GM12864 (cell line): ENCODE results near the gene KRT28.

Source experiments
- DNase-seq: peaks from one replicate; pipeline ENCODE4 v3.0.0-alpha.2; 2011; ENCODE audit warnings: low read depth
- H3K4me3 ChIP-seq: 2 replicates; pipeline ENCODE4 v1.5.1; 2011; ENCODE audit warnings: mild to moderate bottlenecking, low read depth, low read length, control low read depth
- TF ChIP-seq, protein P1 (sequence below): IDR thresholded peaks from 2 replicates; pipeline ENCODE4 v1.5.1; 2011; ENCODE audit warnings: low read depth, mild to moderate bottlenecking, moderate library complexity, low read length, control low read depth, inconsistent platforms; ENCODE audit errors: missing control alignments

KRT28 gene

GRCh38 chr17:40836020-40836419 is 36.3 kb upstream of the KRT28 start:
- TF ChIP-seq, protein P1, sequence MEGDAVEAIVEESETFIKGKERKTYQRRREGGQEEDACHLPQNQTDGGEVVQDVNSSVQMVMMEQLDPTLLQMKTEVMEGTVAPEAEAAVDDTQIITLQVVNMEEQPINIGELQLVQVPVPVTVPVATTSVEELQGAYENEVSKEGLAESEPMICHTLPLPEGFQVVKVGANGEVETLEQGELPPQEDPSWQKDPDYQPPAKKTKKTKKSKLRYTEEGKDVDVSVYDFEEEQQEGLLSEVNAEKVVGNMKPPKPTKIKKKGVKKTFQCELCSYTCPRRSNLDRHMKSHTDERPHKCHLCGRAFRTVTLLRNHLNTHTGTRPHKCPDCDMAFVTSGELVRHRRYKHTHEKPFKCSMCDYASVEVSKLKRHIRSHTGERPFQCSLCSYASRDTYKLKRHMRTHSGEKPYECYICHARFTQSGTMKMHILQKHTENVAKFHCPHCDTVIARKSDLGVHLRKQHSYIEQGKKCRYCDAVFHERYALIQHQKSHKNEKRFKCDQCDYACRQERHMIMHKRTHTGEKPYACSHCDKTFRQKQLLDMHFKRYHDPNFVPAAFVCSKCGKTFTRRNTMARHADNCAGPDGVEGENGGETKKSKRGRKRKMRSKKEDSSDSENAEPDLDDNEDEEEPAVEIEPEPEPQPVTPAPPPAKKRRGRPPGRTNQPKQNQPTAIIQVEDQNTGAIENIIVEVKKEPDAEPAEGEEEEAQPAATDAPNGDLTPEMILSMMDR, result no peak
- H3K4me3 ChIP-seq, result no peak overlapping the region
- DNase-seq, result no peak

DNA sequence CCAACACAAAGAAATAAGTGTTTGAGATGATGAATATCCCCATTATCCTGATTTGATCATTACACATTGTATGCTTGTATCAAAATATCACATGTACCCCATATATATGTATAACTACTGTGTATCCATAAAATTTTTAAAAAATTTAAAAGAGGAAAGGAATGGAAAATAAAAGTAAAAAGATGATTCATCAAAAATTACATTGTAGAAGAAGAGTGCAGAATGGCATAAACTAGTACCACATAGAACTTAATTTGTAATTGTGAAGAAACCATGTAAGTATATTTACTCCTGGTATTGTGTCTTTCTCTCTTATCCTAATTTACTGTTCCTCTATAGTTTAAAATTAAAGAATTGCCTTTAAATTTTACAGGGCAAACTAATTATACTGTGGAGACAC is 34.1 kb upstream of the KRT28 start:
- no peak overlapping the region for H3K4me3 ChIP-seq
- TF ChIP-seq, protein P1, result no peak
- no peak for DNase-seq

DNA sequence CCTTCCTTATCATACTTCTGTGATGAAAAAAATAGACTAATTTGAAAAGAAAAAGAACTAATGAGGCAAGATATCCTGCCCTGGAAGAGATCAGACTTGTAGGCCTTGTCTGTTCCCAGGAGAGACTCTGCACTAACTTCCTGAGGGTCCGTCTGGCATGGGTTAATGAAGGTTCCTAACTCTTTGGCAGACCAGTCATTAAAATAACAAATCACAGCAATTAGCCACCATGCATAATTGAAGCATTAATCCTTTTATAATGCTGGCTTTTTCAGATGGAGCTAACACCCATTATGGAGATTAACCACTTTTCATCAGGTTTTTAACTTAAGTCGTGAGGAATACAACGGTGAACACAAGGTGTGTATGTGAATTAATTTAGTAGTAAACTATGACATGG is 33.1 kb upstream of the KRT28 start:
- no peak overlapping the region for H3K4me3 ChIP-seq
- TF ChIP-seq, protein P1, result no peak
- DNase-seq, result no peak

DNA sequence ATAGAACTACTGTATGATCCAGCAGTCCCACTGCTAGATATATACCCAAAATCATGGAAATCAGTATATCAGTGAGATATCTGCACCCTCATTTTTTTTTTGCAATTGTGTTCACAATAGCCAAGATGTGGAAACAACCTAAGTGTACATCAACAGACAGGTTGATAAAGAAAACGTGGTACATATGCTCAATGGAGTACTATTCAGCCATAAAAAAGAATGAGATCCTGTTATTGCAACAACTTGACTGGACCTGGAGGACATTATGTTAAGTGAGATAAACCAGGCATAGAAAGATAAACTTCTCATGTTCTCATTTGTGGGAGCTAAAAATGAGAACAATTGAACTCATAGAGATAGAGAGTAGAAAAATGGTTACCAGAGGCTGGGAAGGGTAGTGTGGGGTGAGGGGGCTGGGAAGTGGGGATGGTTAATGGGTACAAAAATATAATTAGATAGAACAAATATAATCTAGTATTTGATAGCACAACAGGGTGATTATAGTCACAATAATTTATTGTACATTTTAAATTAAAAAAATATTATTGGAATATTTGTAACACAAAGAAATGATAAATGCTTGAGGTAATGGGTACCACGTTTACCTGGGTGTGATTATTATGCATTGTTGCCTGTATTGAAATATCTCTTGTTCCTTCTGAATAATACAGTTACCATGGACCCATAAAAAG is 30.5 kb upstream of the KRT28 start:
- TF ChIP-seq, protein P1, result no peak
- H3K4me3 ChIP-seq, result no peak overlapping the region
- DNase-seq, result no peak

GRCh38 chr17:40828454-40829044 is 28.8 kb upstream of the KRT28 start:
- H3K4me3 ChIP-seq, result no peak overlapping the region
- no peak for DNase-seq
- TF ChIP-seq, protein P1, result no peak

GRCh38 chr17:40827746-40828453 is 28.1 kb upstream of the KRT28 start:
- TF ChIP-seq, protein P1, result no peak
- DNase-seq, result no peak
- H3K4me3 ChIP-seq, result no peak overlapping the region
